ENCODE measurements around the gene NT5E.

The NT5E gene

DNA sequence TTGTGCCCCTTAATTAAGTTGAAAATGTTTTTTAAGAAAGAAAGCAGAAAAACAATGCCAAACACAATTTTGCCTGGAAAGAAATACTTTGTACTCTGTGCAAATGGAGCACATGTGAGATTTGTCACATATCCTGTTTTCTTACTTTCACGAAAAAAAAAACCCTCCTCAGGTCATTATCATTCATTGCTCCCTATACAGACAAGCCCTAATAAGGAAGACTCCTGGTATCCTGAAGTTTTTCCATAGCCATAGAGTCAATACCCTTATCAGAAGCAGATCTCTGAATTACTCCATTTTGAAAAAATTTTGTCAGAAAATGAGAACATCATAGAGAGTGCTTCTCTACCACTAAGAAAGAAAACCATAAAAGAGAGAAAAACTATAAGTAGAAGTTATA is 14.0 kb upstream of the NT5E start:
- no peak overlapping the region for H3K4me3 ChIP-seq (ENCODE audit: low read length)
- DNase-seq (ENCODE audit: low read depth): no peak
- TF ChIP-seq, protein P1, sequence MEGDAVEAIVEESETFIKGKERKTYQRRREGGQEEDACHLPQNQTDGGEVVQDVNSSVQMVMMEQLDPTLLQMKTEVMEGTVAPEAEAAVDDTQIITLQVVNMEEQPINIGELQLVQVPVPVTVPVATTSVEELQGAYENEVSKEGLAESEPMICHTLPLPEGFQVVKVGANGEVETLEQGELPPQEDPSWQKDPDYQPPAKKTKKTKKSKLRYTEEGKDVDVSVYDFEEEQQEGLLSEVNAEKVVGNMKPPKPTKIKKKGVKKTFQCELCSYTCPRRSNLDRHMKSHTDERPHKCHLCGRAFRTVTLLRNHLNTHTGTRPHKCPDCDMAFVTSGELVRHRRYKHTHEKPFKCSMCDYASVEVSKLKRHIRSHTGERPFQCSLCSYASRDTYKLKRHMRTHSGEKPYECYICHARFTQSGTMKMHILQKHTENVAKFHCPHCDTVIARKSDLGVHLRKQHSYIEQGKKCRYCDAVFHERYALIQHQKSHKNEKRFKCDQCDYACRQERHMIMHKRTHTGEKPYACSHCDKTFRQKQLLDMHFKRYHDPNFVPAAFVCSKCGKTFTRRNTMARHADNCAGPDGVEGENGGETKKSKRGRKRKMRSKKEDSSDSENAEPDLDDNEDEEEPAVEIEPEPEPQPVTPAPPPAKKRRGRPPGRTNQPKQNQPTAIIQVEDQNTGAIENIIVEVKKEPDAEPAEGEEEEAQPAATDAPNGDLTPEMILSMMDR (conservative IDR thresholded peaks at IDR 0.05; ENCODE audit: low read length): no peak

DNA sequence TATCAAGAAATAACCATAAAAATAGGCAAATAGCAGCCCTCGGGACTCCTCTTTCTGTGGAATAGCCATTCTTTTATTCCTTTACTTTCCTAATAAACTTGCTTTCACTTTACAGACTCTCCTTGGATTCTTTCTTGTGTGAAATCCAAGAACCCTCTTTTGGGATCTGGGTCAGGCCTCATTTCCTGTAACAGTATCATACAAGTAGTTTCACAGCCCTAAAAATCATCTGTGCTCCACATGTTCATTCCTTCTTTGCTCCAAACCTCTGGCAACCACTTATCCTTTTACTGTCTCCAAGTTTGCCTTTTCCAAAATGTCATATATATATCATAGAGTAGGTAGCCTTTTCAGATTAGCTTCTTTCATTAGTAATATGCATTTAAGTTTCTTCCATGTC is 13.5 kb upstream of the NT5E start:
- TF ChIP-seq, protein P1 (conservative IDR thresholded peaks at IDR 0.05; ENCODE audit: low read length): no peak
- DNase-seq (ENCODE audit: low read depth): peak; percentile 93
- peak overlapping the region; percentile 14; the same call in 1 of the 2 replicates for H3K4me3 ChIP-seq (ENCODE audit: low read length)

DNA sequence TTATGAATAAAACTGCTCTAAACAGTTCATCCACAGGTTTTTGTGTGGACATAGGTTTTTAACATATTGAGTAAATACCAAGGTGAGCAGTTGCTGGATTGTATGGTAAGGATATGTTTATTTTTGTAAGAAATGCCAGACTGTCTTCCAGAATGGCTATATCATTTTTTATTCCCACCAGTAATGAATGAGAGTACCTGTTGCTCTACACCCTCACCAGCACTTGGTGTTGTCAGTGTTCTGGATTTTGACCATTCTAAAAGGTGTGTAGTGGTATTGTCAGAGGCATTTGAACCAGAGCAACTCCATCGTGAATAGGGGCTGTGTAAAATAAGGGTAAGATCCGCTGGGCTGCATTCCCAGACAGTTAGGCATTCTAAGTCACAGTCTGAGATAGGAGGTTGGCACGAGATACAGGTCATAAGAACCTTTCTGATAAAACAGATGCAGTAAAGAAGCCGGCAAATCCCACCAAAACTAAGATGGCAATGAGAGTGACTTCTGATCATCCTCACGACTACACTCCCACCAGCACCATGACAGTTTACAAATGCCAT is 12.9 kb upstream of the NT5E start:
- TF ChIP-seq, protein P1 (conservative IDR thresholded peaks at IDR 0.05; ENCODE audit: low read length): no peak
- DNase-seq (ENCODE audit: low read depth): no peak
- H3K4me3 ChIP-seq (ENCODE audit: low read length): no peak overlapping the region

DNA sequence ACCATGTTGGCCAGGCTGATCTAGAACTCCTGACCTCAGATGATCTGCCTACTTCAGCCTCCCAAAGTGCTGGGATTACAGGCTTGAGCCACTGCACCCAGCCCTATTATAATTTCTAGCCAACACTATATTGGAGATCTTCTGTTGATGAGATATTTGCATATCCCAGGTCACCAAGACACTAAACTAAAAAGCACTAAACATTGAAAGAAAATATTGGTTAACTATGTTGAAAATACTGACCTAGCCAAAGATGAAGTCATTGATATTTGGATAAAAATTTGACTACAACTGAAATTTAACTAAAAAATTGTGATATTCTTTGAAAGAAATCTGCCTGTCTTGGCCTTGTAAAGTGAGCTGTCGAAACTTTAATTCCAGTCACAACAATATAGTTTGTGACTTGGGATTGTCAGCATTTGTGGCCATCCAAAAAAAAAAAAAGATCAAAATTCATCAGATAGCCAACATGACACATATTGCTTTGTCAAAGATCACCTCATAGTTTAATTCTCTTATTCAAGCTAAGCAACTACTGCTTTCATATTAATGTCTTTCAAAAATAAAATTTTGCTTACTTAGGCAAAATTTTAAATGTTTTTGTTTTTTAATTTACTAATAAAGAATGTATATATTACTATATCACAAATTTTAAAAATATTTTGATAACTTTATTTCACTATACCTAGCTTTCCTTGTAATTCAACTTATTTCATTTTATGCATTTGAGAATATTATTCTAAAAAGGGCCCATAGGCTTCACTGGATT is 6.3 kb upstream of the NT5E start:
- no peak for DNase-seq (ENCODE audit: low read depth)
- H3K4me3 ChIP-seq (ENCODE audit: low read length): no peak overlapping the region
- TF ChIP-seq, protein P1 (conservative IDR thresholded peaks at IDR 0.05; ENCODE audit: low read length): no peak

DNA sequence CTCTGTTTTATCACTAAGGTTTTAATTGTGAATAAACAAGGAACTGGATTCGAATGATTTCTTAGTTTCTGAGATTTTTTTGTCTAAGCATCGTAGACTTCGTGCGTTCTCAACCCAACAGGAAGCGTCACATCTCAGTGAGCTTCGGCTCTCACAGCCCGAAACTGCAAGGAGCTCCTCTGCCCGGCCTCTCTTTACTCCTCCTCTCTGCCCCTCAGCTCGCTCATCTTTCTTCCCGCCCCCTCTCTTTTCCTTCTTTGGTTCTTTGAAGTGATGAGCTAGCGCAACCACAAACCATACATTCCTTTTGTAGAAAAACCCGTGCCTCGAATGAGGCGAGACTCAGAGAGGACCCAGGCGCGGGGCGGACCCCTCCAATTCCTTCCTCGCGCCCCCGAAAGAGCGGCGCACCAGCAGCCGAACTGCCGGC is 480 bp upstream of the NT5E start:
- DNase-seq (ENCODE audit: low read depth): peak; percentile 77
- TF ChIP-seq, protein P1 (conservative IDR thresholded peaks at IDR 0.05; ENCODE audit: low read length): no peak
- peak overlapping the region; percentile 88 for H3K4me3 ChIP-seq (ENCODE audit: low read length)

DNA sequence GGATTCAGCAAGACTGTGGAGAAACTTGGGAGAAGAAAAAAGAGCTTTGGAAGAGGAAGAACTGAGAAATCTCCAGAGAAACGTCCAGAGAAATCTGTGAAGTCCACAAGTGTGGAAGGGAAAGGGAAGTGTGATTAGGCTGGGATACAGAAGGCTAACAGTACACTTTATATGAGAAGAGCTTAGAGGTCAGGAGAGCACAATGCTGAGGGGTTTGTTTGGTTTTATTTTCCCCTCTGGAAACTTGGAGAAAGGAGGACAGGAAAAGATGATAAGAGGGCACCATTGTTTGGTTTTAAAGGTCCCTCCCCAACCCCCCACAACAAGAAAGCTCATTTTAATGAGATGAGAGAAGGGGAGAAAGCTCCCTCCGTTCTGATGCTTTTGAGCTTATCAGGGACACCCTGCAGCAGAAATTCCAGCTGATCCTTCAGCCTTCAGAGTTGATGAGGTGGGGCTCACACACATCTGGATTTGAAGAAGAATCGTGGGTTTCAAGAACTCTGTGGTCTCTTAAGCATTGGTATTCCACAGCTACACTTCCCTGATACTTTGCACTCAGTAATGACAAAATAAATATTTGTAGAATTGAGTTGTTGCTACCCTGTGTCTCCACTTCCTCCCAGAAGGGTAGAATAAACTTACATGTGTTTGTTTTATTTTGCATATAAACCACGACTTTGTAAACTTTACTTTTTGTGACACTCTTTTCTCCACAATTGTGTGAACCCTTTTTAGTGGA is 1.9 kb downstream of the NT5E start:
- peak overlapping the region; percentile 88 for H3K4me3 ChIP-seq (ENCODE audit: low read length)
- TF ChIP-seq, protein P1 (conservative IDR thresholded peaks at IDR 0.05; ENCODE audit: low read length): no peak
- DNase-seq (ENCODE audit: low read depth): no peak

All from AG10803 (cell line).